Pulmonary artery endothelial cell (primary cell): Measurements from ENCODE around the gene SND1. TPM values are rescaled to one million over a fixed set of nuclear protein-coding genes. Genes with fewer than 3 reads are reported as not detected.

Experiments used
- DNase-seq: peaks from one replicate; pipeline ENCODE4 v3.0.0-alpha.2; 2011; ENCODE audit warnings: low read depth, low spot score
- total RNA-seq: library from RNA; depleted of rRNA; stranded (reverse); fragments of >200 nt; gene quantifications from 2 replicates; pipeline ENCODE4 v1.2.3, GENCODE V29; 2014

The SND1 gene
- total RNA-seq, 1 donor from 2014 or later, result 225 TPM

- no peak for DNase-seq
Measured at GRCh38 chr7:128131115-128131514, 479.1 kb downstream of the SND1 start.

DNA sequence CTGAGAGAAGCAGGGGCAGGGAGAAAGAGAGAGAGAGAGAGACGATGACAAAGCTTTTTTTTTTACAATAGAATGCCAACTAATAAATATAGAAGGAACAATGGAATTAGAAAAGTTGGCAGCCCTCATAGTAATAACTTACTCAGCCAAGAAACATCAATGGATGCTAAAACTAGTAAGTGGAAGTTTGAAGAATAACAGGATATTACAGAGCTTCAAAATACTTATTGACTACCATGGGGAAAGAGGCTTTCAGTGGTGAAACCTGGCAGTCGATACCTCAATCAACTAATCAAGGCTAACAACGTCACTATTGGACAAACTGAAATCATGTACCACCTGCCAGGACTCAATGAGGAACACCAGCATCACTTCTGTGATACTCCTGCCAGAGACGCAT lies 479.7 kb downstream of the SND1 start:
- DNase-seq, result peak; percentile 64

DNA sequence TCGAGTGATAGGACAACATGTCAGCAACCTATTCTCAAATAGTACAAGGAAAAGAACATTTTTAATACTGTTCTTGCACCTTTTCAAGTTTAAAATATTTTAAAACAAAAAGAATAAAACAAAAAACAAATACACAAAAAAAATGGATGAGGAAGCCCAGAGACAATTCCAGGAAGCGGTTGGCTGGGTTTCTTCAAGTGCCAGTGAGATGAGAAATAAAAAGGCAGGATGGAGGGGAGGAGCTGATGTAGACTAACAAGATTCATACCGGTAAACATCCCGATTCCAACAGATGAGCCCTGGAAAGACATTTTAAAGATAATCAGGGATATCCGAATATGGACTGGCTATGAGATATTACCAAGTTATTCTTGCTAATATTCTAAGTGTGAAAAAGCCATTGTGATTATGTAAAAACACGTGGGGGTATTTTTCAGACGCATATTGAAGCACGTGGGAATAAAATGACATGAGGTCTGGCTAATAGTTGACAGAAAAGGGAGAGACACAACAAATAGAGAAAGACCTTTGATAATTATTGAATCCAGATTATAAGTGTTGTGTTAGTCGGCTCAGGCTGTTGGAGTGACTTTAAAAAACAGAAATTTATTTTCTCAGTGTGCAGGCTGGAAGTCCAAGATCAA lies 480.6 kb downstream of the SND1 start:
- DNase-seq, result peak; percentile 72

DNA sequence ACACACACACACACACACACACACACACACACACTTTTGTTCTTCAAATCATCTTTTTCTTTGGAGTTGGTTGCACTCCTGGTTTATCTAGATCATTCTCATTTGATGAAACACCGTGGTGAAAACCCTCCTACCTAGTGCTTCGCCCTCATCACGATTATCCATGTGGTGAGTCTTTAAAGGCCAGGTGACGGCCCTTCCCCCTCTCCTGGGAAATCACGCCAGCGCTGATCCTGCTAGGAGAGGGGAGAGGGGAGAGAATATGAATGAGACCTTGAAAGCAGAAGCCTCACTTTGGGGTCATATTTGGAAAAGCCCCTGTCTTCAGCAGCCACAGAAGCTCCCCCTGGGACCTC lies 483.1 kb downstream of the SND1 start:
- no peak for DNase-seq

DNA sequence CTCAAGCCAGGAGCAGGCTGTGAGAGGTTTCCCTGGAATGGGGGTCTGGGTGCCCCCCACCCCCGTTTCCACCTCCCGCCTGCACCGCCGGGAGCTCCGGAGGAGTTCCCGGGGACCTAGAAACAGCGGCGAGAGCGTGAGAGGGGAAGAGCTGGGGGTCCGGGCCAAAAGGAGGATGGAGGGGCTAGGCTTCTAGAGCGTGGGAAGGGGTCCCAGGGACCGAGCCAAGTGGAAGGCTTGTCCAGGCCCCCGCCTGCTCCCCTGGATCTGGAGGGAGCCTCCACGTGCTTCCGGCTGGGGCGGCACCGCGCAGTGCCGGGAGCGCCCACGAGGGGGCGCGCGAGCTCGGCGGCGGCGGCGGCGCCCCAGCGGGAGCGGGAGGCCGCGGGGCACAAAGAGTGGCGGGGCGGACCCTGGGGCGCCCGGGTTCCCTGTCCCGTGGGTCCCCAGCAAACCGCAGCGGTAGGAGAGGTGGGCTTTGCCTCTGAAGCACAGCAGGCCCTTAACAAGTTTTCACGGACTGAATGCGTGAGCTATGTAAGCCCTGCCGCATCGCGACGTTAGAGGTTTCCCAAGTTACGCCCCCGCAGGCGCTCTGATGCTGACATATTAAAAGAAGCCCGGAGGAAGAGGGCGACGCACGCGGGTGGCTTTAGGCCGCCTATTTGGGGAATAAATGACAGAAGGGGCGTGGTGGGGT lies 483.7 kb downstream of the SND1 start:
- DNase-seq, result no peak

- DNase-seq, result no peak
Measured at GRCh38 chr7:128136215-128136597, 484.2 kb downstream of the SND1 start.

DNA sequence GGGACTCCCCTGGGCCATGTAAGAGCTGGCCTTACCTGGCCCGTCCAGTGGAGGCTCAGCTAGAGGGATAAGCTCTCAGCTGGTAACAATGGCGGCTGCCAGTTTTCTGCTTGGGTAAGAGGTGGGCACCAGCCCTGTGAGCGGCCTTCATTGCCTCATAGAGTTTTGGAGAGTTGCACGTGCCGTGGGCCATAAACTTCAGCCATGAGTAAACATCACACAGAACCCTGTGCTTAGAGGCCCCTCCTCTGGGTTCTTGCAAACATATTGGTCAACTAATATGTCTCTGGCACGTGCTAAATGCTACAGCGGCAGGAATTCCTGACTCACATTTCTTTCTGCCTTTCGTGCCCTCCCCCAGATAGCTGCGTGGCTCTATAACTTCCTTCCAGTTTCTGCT lies 485.2 kb downstream of the SND1 start:
- no peak for DNase-seq

- no peak for DNase-seq
Measured at GRCh38 chr7:128139406-128139805, 487.4 kb downstream of the SND1 start.

- DNase-seq, result no peak
Measured at GRCh38 chr7:128141683-128142195, 489.7 kb downstream of the SND1 start.

Other genes with a start within 250 kb of the SND1 start
- 22.0 and 26.7 TPM in 2 replicates for gene GCC1, start 66.6 kb upstream of the SND1 start, total RNA-seq
- gene ARF5, start 63.8 kb upstream of the SND1 start, total RNA-seq, result 122 and 215 TPM in 2 replicates
- 0.28 and 0.92 TPM in 2 replicates for gene FSCN3, start 58.5 kb upstream of the SND1 start, total RNA-seq
- not detected in 2 replicates for gene PAX4, start 34.1 kb upstream of the SND1 start, total RNA-seq